Progenitor cell of endocrine pancreas (in vitro differentiated cells): ENCODE measurements around the gene TRH. TPM values are rescaled to one million over a fixed set of nuclear protein-coding genes. Genes with fewer than 3 reads are reported as not detected.

ENCODE experiments used
- DNase-seq: peaks from one replicate; pipeline ENCODE4 v3.0.0; 2021; ENCODE audit warnings: low spot score; ENCODE audit not compliant: unreplicated experiment
- H3K27ac Mint-ChIP-seq: 2 replicates; pipeline ENCODE4 v1.8.0; 2021; ENCODE audit warnings: mild to moderate bottlenecking, moderate library complexity, mixed read lengths
- H3K27me3 Mint-ChIP-seq: 2 replicates; pipeline ENCODE4 v1.8.0; 2021; ENCODE audit warnings: mixed read lengths
- H3K36me3 Mint-ChIP-seq: 2 replicates; pipeline ENCODE4 v1.8.0; 2022; ENCODE audit warnings: mixed read lengths; ENCODE audit not compliant: insufficient read depth
- H3K4me1 Mint-ChIP-seq: 2 replicates; pipeline ENCODE4 v1.8.0; 2021; ENCODE audit warnings: low read depth, mixed read lengths
- H3K4me3 Mint-ChIP-seq: 2 replicates; pipeline ENCODE4 v1.8.0; 2021; ENCODE audit warnings: low read depth, mild to moderate bottlenecking, moderate library complexity, mixed read lengths
- H3K9me3 Mint-ChIP-seq: 2 replicates; pipeline ENCODE4 v1.8.0; 2021; ENCODE audit warnings: low read depth, mixed read lengths
- CTCF ChIP-seq: fragments of 200-600 bp; sonication (generic); IDR thresholded peaks from one replicate; pipeline ENCODE4 v1.5.0; 2021; ENCODE audit warnings: antibody characterized with exemption, mild to moderate bottlenecking; ENCODE audit not compliant: unreplicated experiment
- total RNA-seq: library from RNA; stranded (reverse); gene quantifications from 2 replicates; pipeline ENCODE4 v1.2.1, GENCODE V29; 2021

Gene TRH
- total RNA-seq, 1 donor from 2014 or later, result 0.36 TPM

GRCh38 chr3:129953621-129954020 lies 20.9 kb upstream of the TRH start:
- peaks cover 26% of the 10 kb centered on the region for H3K27me3 Mint-ChIP-seq

GRCh38 chr3:129954514-129954913 lies 20.0 kb upstream of the TRH start:
- Mint-ChIP-seq H3K4me1 (no peaks in the 10 kb centered on the region), H3K27ac (peak overlapping the region; percentile 40), H3K4me3 (no peak overlapping the region), H3K27me3 (peaks cover 23% of the 10 kb centered on the region), H3K36me3 (no peaks in the 10 kb centered on the region), H3K9me3 (no peaks in the 10 kb centered on the region)
- TF ChIP-seq CTCF, result no peak
- DNase-seq, result no peak

More at GRCh38 chr3:129953621-129954020, 20.9 kb upstream of the TRH start:
- Mint-ChIP-seq H3K36me3 (no peaks in the 10 kb centered on the region), H3K9me3 (no peaks in the 10 kb centered on the region), H3K4me3 (no peak overlapping the region), H3K4me1 (no peaks in the 10 kb centered on the region), H3K27ac (no peak overlapping the region)
- DNase-seq, result no peak
- no peak for TF ChIP-seq CTCF

- no peaks in the 10 kb centered on the region for H3K9me3 Mint-ChIP-seq
- no peaks in the 10 kb centered on the region for H3K36me3 Mint-ChIP-seq
- peaks cover 37% of the 10 kb centered on the region for H3K27me3 Mint-ChIP-seq
- H3K4me1 Mint-ChIP-seq, result no peaks in the 10 kb centered on the region
- TF ChIP-seq CTCF, result no peak
- H3K4me3 Mint-ChIP-seq, result no peak overlapping the region
- DNase-seq, result no peak
- H3K27ac Mint-ChIP-seq, result no peak overlapping the region
These were observed 17.6 kb upstream of the TRH start for GRCh38 chr3:129956936-129957335.

- TF ChIP-seq CTCF, result no peak
- DNase-seq, result no peak
- H3K36me3 Mint-ChIP-seq, result no peaks in the 10 kb centered on the region
- peaks cover 35% of the 10 kb centered on the region for H3K27me3 Mint-ChIP-seq
- H3K9me3 Mint-ChIP-seq, result no peaks in the 10 kb centered on the region
- H3K4me3 Mint-ChIP-seq, result no peak overlapping the region
- H3K4me1 Mint-ChIP-seq, result no peaks in the 10 kb centered on the region
- H3K27ac Mint-ChIP-seq, result no peak overlapping the region
These were observed 15.8 kb upstream of the TRH start for GRCh38 chr3:129958755-129959154.

GRCh38 chr3:129961141-129961541 lies 13.4 kb upstream of the TRH start:
- no peak overlapping the region for H3K4me3 Mint-ChIP-seq
- H3K27ac Mint-ChIP-seq, result no peak overlapping the region
- H3K4me1 Mint-ChIP-seq, result no peaks in the 10 kb centered on the region
- DNase-seq, result no peak
- no peak for TF ChIP-seq CTCF
- H3K9me3 Mint-ChIP-seq, result no peaks in the 10 kb centered on the region
- H3K36me3 Mint-ChIP-seq, result no peaks in the 10 kb centered on the region
- peaks cover 23% of the 10 kb centered on the region for H3K27me3 Mint-ChIP-seq
